Panc1 (cell line): ENCODE data around the gene CTNNBIP1. TPM values are rescaled to one million over a fixed set of nuclear protein-coding genes. Genes with fewer than 3 reads are reported as not detected.

Experiments used
- ATAC-seq: fragments of 200-7000 bp; cut with Tn5 transposase; 2 replicates; pipeline ENCODE4 v1.9.1; 2020; ENCODE audit warnings: mild to moderate bottlenecking, moderate library complexity
- BruUV-seq: library from RNA; stranded (reverse); fragments of 400-500 nt; replicated peaks from 2 replicates; lab custom pipeline; 2021; lab: Mats Ljungman, UMichigan
- CTCF ChIA-PET: fragments of 300-600 bp; sonication (Branson Sonifier 250); formaldehyde crosslinking; loops from one replicate; lab custom pipeline; 2022; ENCODE audit warnings: antibody characterized with exemption; lab: Charles Lee
- POLR2A ChIA-PET: fragments of 300-600 bp; sonication (Branson Sonifier 250); formaldehyde crosslinking; loops from one replicate; lab custom pipeline; 2022; ENCODE audit warnings: antibody characterized with exemption; lab: Charles Lee
- DNase-seq: peaks from one replicate; pipeline ENCODE4 v3.0.0-alpha.2; 2010; ENCODE audit warnings: low read depth, low spot score
- H3K27ac ChIP-seq: 2 replicates; pipeline ENCODE4 v1.5.1; 2011; ENCODE audit warnings: mild to moderate bottlenecking, low read length, inconsistent platforms
- H3K27me3 ChIP-seq: fragments of 200-500 bp; sonication (Bioruptor generic); 2 replicates; pipeline ENCODE4 v1.6.0; 2014; ENCODE audit warnings: low read length, inconsistent platforms; ENCODE audit not compliant: control insufficient read depth, insufficient read depth
- H3K36me3 ChIP-seq: fragments of 200-500 bp; sonication (Bioruptor generic); 2 replicates; pipeline ENCODE4 v1.5.1; 2014; ENCODE audit warnings: inconsistent platforms, mild to moderate bottlenecking, low read length, moderate library complexity; ENCODE audit not compliant: control insufficient read depth, insufficient read depth
- H3K4me1 ChIP-seq: 2 replicates; pipeline ENCODE4 v1.5.1; 2011; ENCODE audit warnings: inconsistent platforms, mild to moderate bottlenecking, low read length, moderate library complexity; ENCODE audit not compliant: control insufficient read depth, insufficient read depth
- H3K4me3 ChIP-seq, 2 experiments: 2 replicates each; pipeline ENCODE4 v1.5.1; 2011 to 2012; ENCODE audit warnings: low read depth in 2 of 2, low read length in 2 of 2, mild to moderate bottlenecking in 2 of 2, inconsistent platforms in 1 of 2, moderate library complexity in 1 of 2
- H3K9me3 ChIP-seq: fragments of 200-500 bp; sonication (Bioruptor generic); 2 replicates; pipeline ENCODE4 v1.5.1; 2014; ENCODE audit warnings: low read depth, mild to moderate bottlenecking, inconsistent platforms, low read length, moderate library complexity; ENCODE audit not compliant: control insufficient read depth, insufficient read depth
- POLR2AphosphoS5 ChIP-seq: IDR thresholded peaks from 2 replicates; pipeline ENCODE4 v1.6.1; 2012; ENCODE audit warnings: mild to moderate bottlenecking, low read depth, low read length, moderate library complexity
- SIN3A ChIP-seq: IDR thresholded peaks from 2 replicates; pipeline ENCODE4 v1.6.1; 2012; ENCODE audit warnings: low read depth, mild to moderate bottlenecking, low read length, moderate library complexity, borderline replicate concordance; ENCODE audit not compliant: insufficient read depth
- TCF7L2 ChIP-seq: IDR thresholded peaks from 2 replicates; pipeline ENCODE4 v1.6.1; 2011; ENCODE audit warnings: mild to moderate bottlenecking, low read depth, low read length, inconsistent platforms
- in situ Hi-C: cut with HindIII; loops from 2 replicates; pipeline ENCODE4 v1.10.0; 2016; ENCODE audit warnings: low sequenced_read_pairs, low pct_unique_long_range_greater_than_20kb
- intact Hi-C: fragments of 100-400 bp; cut with micrococcal nuclease; formaldehyde crosslinking; loops from one replicate; pipeline ENCODE4 v1.10.0; 2022; ENCODE audit not compliant: unreplicated experiment
- total RNA-seq: library from RNA; stranded (reverse); gene quantifications from one replicate; pipeline ENCODE4 v1.2.1, GENCODE V29; 2021; ENCODE audit not compliant: unreplicated experiment
- TF ChIP-seq, protein P1 (sequence below), 2 experiments: IDR thresholded peaks; 2 replicates each; pipeline ENCODE4 v1.6.1; 2011 to 2012; ENCODE audit warnings: low read depth in 2 of 2, control low read depth in 1 of 2, low read length in 1 of 2, mild to moderate bottlenecking in 1 of 2, moderate library complexity in 1 of 2; ENCODE audit not compliant: insufficient read depth in 1 of 2
- TF ChIP-seq, protein P2 (sequence below): fragments of 450-650 bp; IDR thresholded peaks from 2 replicates; pipeline ENCODE4 v1.5.1; 2017; ENCODE audit warnings: mild to moderate bottlenecking

Gene CTNNBIP1
- total RNA-seq, 1 experiment from 2014 or later = 36.9 TPM

DNA sequence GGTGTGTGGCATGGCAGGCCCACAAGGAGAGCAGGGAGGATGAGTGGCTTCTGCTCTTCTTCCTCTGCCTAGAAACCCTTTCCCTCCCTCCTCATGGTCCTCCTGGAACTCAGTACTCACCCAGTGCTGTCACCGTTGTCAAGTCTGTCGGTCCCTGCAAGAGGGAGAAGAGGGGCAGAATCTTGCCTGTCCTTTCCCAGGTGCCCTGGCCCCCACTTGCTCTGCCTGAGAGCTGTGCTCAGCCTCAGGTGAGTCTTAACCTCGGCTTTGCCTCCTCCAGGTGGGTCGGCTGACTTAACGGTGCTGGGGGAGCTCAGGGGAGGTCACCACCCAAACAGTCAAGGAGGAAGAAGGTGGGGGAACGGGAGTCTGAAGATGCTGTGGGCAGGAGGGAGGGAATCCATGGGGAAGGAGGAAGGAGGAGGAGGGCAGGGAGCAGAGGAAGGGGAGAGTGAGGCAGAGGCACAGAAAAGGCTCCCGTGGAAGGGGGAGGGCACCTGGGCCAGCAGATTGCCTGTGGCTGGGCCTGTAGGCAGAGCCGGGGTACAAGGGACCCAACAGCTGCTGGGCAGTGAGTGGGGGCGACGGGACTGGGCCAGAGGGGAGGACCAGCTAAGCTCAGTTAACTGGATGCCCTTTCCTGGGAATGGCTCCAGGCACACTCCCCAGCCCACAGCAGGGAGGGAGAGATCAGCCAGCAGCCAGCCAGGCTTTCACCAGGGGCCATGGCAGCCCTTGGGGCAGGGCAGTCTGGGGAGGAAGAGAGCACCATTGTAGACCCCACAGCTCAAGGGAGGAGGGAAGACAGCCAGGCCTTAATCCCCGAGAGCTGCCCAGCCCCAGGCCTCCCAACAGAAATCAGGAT is 26.3 kb downstream of the CTNNBIP1 start:
- H3K27me3 ChIP-seq = no peaks in the 10 kb centered on the region
- no peaks in the 10 kb centered on the region for H3K36me3 ChIP-seq
- intact Hi-C loops (no loop called here), in situ Hi-C loops (no loop called here)
- no peak for TF ChIP-seq SIN3A
- TF ChIP-seq, protein P1, sequence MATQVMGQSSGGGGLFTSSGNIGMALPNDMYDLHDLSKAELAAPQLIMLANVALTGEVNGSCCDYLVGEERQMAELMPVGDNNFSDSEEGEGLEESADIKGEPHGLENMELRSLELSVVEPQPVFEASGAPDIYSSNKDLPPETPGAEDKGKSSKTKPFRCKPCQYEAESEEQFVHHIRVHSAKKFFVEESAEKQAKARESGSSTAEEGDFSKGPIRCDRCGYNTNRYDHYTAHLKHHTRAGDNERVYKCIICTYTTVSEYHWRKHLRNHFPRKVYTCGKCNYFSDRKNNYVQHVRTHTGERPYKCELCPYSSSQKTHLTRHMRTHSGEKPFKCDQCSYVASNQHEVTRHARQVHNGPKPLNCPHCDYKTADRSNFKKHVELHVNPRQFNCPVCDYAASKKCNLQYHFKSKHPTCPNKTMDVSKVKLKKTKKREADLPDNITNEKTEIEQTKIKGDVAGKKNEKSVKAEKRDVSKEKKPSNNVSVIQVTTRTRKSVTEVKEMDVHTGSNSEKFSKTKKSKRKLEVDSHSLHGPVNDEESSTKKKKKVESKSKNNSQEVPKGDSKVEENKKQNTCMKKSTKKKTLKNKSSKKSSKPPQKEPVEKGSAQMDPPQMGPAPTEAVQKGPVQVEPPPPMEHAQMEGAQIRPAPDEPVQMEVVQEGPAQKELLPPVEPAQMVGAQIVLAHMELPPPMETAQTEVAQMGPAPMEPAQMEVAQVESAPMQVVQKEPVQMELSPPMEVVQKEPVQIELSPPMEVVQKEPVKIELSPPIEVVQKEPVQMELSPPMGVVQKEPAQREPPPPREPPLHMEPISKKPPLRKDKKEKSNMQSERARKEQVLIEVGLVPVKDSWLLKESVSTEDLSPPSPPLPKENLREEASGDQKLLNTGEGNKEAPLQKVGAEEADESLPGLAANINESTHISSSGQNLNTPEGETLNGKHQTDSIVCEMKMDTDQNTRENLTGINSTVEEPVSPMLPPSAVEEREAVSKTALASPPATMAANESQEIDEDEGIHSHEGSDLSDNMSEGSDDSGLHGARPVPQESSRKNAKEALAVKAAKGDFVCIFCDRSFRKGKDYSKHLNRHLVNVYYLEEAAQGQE (IDR thresholded peaks at IDR 0.05; ENCODE audit: insufficient read depth in 1 of 2, low read depth in 2 of 2, low read length in 1 of 2) = no peak
- TF ChIP-seq, protein P2, sequence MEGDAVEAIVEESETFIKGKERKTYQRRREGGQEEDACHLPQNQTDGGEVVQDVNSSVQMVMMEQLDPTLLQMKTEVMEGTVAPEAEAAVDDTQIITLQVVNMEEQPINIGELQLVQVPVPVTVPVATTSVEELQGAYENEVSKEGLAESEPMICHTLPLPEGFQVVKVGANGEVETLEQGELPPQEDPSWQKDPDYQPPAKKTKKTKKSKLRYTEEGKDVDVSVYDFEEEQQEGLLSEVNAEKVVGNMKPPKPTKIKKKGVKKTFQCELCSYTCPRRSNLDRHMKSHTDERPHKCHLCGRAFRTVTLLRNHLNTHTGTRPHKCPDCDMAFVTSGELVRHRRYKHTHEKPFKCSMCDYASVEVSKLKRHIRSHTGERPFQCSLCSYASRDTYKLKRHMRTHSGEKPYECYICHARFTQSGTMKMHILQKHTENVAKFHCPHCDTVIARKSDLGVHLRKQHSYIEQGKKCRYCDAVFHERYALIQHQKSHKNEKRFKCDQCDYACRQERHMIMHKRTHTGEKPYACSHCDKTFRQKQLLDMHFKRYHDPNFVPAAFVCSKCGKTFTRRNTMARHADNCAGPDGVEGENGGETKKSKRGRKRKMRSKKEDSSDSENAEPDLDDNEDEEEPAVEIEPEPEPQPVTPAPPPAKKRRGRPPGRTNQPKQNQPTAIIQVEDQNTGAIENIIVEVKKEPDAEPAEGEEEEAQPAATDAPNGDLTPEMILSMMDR = no peak
- TF ChIP-seq TCF7L2 = no peak
- no peak for TF ChIP-seq POLR2AphosphoS5
- no TSS peak for BruUV-seq
- no peak overlapping the region for H3K27ac ChIP-seq
- no peak for DNase-seq
- H3K4me1 ChIP-seq = no peaks in the 10 kb centered on the region; the same call in none of the 2 replicates
- ChIA-PET POLR2A (no interaction called here), CTCF (no interaction called here)
- no peak overlapping the region for H3K4me3 ChIP-seq
- no peaks in the 10 kb centered on the region for H3K9me3 ChIP-seq
- peak; percentile 23; the same call in 1 of the 2 replicates for ATAC-seq

DNA sequence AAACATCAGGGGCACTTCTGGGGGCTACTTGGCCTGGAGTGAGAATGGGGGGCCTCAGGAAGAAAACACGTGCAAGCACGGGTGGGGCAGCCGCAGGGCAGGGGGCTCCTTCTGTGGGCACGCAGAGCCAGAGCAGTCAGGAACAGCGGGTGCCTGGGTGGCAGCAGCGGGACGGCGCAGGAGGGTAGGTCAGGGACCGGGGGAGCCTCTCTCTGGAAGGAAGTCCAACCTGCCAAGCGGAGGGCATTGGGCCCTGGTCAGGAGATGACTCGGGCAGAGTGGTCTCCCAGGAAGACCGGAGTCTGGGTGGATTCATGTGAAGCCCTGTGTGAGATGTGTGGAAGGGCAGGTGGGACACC is 27.1 kb downstream of the CTNNBIP1 start:
- TF ChIP-seq, protein P1 (IDR thresholded peaks at IDR 0.05; ENCODE audit: insufficient read depth in 1 of 2, low read depth in 2 of 2, low read length in 1 of 2) = no peak
- TF ChIP-seq SIN3A = no peak
- TF ChIP-seq, protein P2 = no peak
- no peak for TF ChIP-seq POLR2AphosphoS5
- no peak for TF ChIP-seq TCF7L2
- H3K4me1 ChIP-seq = no peaks in the 10 kb centered on the region; the same call in 1 of the 2 replicates
- intact Hi-C loops = no loop called here
- POLR2A ChIA-PET = no interaction called here
- no peaks in the 10 kb centered on the region for H3K36me3 ChIP-seq
- no peak for ATAC-seq
- in situ Hi-C loops = no loop called here
- no peak overlapping the region for H3K27ac ChIP-seq
- H3K9me3 ChIP-seq = no peaks in the 10 kb centered on the region
- H3K27me3 ChIP-seq = no peaks in the 10 kb centered on the region
- CTCF ChIA-PET = no interaction called here
- no peak for DNase-seq
- BruUV-seq = no TSS peak
- no peak overlapping the region for H3K4me3 ChIP-seq
